Endothelial cell of umbilical vein (primary cell): ENCODE results near the gene MAP4K5. TPM values are rescaled to one million over a fixed set of nuclear protein-coding genes. Genes with fewer than 3 reads are reported as not detected.

Source experiments
- BruUV-seq: library from RNA; stranded (reverse); fragments of 400-500 nt; replicated peaks from 2 replicates; lab custom pipeline; 2021; lab: Mats Ljungman, UMichigan
- CTCF ChIA-PET: fragments of 300-600, 350-600 bp; sonication (Branson Sonifier 250); formaldehyde crosslinking; loops from one replicate; lab custom pipeline; 2021; ENCODE audit warnings: antibody characterized with exemption, inconsistent platforms; lab: Charles Lee
- POLR2A ChIA-PET: fragments of 300-600, 350-600 bp; sonication (Branson Sonifier 250); formaldehyde crosslinking; loops from one replicate; lab custom pipeline; 2021; ENCODE audit warnings: antibody characterized with exemption, inconsistent platforms; lab: Charles Lee
- DNase-seq: peaks from one replicate; pipeline ENCODE4 v3.0.0-alpha.2; 2011; ENCODE audit warnings: low read depth, low spot score
- FAIRE-seq: peaks from 2 replicates; lab custom pipeline; 2011; peaks lifted over from hg19 to GRCh38; lab: Jason Lieb, UNC
- H2AFZ ChIP-seq: 2 replicates; pipeline ENCODE4 v1.6.0; 2012; ENCODE audit warnings: low read depth, low read length, control low read depth, inconsistent platforms
- H3K27ac ChIP-seq: 2 replicates; pipeline ENCODE4 v1.5.1; 2011; ENCODE audit warnings: low read depth, mild to moderate bottlenecking, control low read depth, low read length, moderate library complexity; ENCODE audit not compliant: insufficient read depth
- H3K27me3 ChIP-seq, 2 experiments: 2 replicates each; pipeline versions ENCODE4 v1.6.0 to v1.6.1; 2011; ENCODE audit warnings: low read length in 2 of 2, mixed read lengths in 1 of 2; ENCODE audit not compliant: control insufficient read depth in 2 of 2, insufficient read depth in 2 of 2
- H3K36me3 ChIP-seq, 2 experiments: 2 replicates in 1 of 2; 3 replicates in 1 of 2; pipeline ENCODE4 v1.5.1; 2011; ENCODE audit warnings: low read length in 2 of 2, mild to moderate bottlenecking in 1 of 2, moderate library complexity in 1 of 2; ENCODE audit not compliant: control insufficient read depth in 2 of 2, insufficient read depth in 2 of 2; ENCODE audit errors: extremely low read depth in 1 of 2
- H3K4me1 ChIP-seq: 3 replicates; pipeline ENCODE4 v1.5.1; 2011; ENCODE audit warnings: mild to moderate bottlenecking, low read length; ENCODE audit not compliant: control insufficient read depth, insufficient read depth; ENCODE audit errors: extremely low read depth
- H3K4me2 ChIP-seq: 2 replicates; pipeline ENCODE4 v1.6.1; 2011; ENCODE audit warnings: low read length, control low read depth, mixed read lengths; ENCODE audit not compliant: insufficient read depth
- H3K4me3 ChIP-seq, 3 experiments: fragments of 200-600 bp in 1 of 3; sonication (generic), shearing (Covaris generic) in 1 of 3; replicated peaks in 1 of 3; 2 replicates each; pipeline ENCODE4 v1.5.1; 2011 to 2016; ENCODE audit warnings: control low read depth in 3 of 3, low read length in 3 of 3, mild to moderate bottlenecking in 2 of 3, inconsistent platforms in 1 of 3, low read depth in 1 of 3, moderate library complexity in 1 of 3; ENCODE audit not compliant: insufficient read depth in 1 of 3
- H3K79me2 ChIP-seq: 2 replicates; pipeline ENCODE4 v1.6.0; 2012; ENCODE audit warnings: low read length, inconsistent platforms; ENCODE audit not compliant: control insufficient read depth, insufficient read depth
- H3K9ac ChIP-seq: replicated peaks from 2 replicates; pipeline ENCODE3; 2011; ENCODE audit warnings: low read length, control low read depth; ENCODE audit not compliant: insufficient read depth; ENCODE audit errors: extremely low read depth
- H3K9me1 ChIP-seq: replicated peaks from 3 replicates; pipeline ENCODE4 v1.6.0; 2011; ENCODE audit warnings: mild to moderate bottlenecking, low read length; ENCODE audit not compliant: control insufficient read depth, insufficient read depth; ENCODE audit errors: extremely low read depth
- H3K9me3 ChIP-seq: replicated peaks from 2 replicates; pipeline ENCODE4 v1.5.1; 2012; ENCODE audit warnings: low read length, inconsistent platforms; ENCODE audit not compliant: control insufficient read depth, insufficient read depth
- H4K20me1 ChIP-seq: replicated peaks from 2 replicates; pipeline ENCODE3; 2011; ENCODE audit warnings: mild to moderate bottlenecking, low read length; ENCODE audit not compliant: control insufficient read depth, insufficient read depth; ENCODE audit errors: extremely low read depth
- EZH2 ChIP-seq: IDR thresholded peaks from 2 replicates; pipeline ENCODE4 v1.6.1; 2012; ENCODE audit warnings: borderline replicate concordance, low read depth, mild to moderate bottlenecking, moderate library complexity, low read length, inconsistent platforms; ENCODE audit not compliant: severe bottlenecking
- FOS ChIP-seq: IDR thresholded peaks from 2 replicates; pipeline ENCODE4 v1.6.1; 2011; ENCODE audit warnings: mild to moderate bottlenecking, low read length, moderate library complexity, borderline replicate concordance; ENCODE audit not compliant: insufficient read depth
- GATA2 ChIP-seq: IDR thresholded peaks from 2 replicates; pipeline ENCODE4 v1.7.0; 2011; ENCODE audit warnings: low read depth, mild to moderate bottlenecking, moderate library complexity, mixed read lengths, low read length; ENCODE audit not compliant: insufficient read length, insufficient read depth
- JUN ChIP-seq: IDR thresholded peaks from 2 replicates; pipeline ENCODE4 v1.6.1; 2011; ENCODE audit warnings: borderline replicate concordance, low read depth; ENCODE audit not compliant: insufficient read length, insufficient read depth
- MYC ChIP-seq: IDR thresholded peaks from one replicate; pipeline ENCODE4 v1.6.1; 2011; ENCODE audit warnings: mild to moderate bottlenecking, low read depth, low read length
- POLR2A ChIP-seq: IDR thresholded peaks from 2 replicates; pipeline ENCODE4 v1.6.1; 2012; ENCODE audit warnings: low read depth, mild to moderate bottlenecking, control low read depth, low read length
- POLR2AphosphoS5 ChIP-seq: IDR thresholded peaks from 2 replicates; pipeline ENCODE4 v1.6.1; 2012; ENCODE audit warnings: low read depth, mild to moderate bottlenecking, control low read depth, low read length, moderate library complexity; ENCODE audit not compliant: insufficient read depth
- dilution Hi-C: fragments of 300-500 bp; cut with MboI; formaldehyde crosslinking; loops from one replicate; pipeline ENCODE4 v1.15.0; 2019; ENCODE audit warnings: low sequenced_read_pairs; ENCODE audit not compliant: extremely low pct_ligation_motif_present
- intact Hi-C: fragments of 100-400 bp; cut with micrococcal nuclease; formaldehyde crosslinking; loops from one replicate; pipeline ENCODE4 v1.10.0; 2022
- polyA plus RNA-seq, 4 experiments: library from polyadenylated mRNA; depleted of rRNA in 3 of 4; stranded (reverse) in 3 of 4; unstranded in 1 of 4; fragments of >200 nt; gene quantifications; 2 replicates each; pipeline versions ENCODE4 v1.2.1 to v1.2.3, GENCODE V29; 2011 to 2012; ENCODE audit warnings: missing spikeins in 1 of 4
- total RNA-seq: library from RNA; stranded (reverse); gene quantifications from 2 replicates; pipeline ENCODE4 v1.2.3, GENCODE V29; 2021
- TF ChIP-seq, protein P1 (sequence below), 2 donors: IDR thresholded peaks; 1 replicate in 1 of 2; 2 replicates in 1 of 2; pipeline ENCODE4 v1.5.1; 2011; ENCODE audit warnings: low read length in 2 of 2, mild to moderate bottlenecking in 2 of 2, moderate library complexity in 2 of 2, control low read depth in 1 of 2, inconsistent platforms in 1 of 2, low read depth in 1 of 2; ENCODE audit not compliant: insufficient read depth in 1 of 2; ENCODE audit errors: extremely low read depth in 1 of 2
- TF ChIP-seq, protein P2 (sequence below): IDR thresholded peaks from 2 replicates; pipeline ENCODE4 v1.6.1; 2011; ENCODE audit not compliant: insufficient read depth, insufficient read length

Gene MAP4K5
- total and polyA plus RNA-seq, 2 donors (not counting 3 experiments of a cell fraction or from before 2014, with no cell fraction given), result 17.4 to 73.7 TPM

DNA sequence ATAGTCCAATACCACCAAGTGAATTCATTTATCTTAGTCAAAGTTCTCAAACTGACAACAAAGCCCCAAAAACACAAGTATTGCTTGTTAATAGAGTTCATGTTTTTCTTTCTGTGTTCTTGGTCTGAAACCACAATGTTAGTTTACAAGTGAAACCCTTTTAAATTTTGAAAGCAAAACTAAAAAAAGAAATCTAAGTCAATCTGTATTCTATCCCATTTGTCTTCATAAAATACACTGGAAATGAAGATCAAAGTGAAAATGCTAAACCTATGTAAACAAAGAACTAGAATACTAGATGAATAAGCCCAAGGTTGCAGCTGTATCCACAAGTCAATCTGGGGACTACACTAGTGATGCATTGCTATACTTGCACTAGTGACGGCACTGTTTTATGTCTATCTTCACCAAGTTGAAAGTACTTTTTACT is 10.4 kb downstream of the MAP4K5 start:
- CTCF ChIA-PET, result interaction anchor here (0.6 to 1.9 kb wide), 4 partner anchors 18 to 204 kb away, joined by 3 to 10 read pairs (median 4); no protein-coding TSS in a partner anchor
- BruUV-seq, result TSS peak; percentile 81
- no peaks in the 10 kb centered on the region for H3K36me3 ChIP-seq
- peaks cover 33% of the 10 kb centered on the region for H3K4me1 ChIP-seq
- no peaks in the 10 kb centered on the region for H3K9me1 ChIP-seq
- H3K27ac ChIP-seq, result peak overlapping the region; percentile 87
- peak overlapping the region in 1 of 3 experiments; percentile 27 for H3K4me3 ChIP-seq
- no peaks in the 10 kb centered on the region for H4K20me1 ChIP-seq
- H2AFZ ChIP-seq, result no peak overlapping the region
- peak; percentile 49 for DNase-seq
- no peak for FAIRE-seq
- no peak for TF ChIP-seq EZH2
- TF ChIP-seq, protein P1, sequence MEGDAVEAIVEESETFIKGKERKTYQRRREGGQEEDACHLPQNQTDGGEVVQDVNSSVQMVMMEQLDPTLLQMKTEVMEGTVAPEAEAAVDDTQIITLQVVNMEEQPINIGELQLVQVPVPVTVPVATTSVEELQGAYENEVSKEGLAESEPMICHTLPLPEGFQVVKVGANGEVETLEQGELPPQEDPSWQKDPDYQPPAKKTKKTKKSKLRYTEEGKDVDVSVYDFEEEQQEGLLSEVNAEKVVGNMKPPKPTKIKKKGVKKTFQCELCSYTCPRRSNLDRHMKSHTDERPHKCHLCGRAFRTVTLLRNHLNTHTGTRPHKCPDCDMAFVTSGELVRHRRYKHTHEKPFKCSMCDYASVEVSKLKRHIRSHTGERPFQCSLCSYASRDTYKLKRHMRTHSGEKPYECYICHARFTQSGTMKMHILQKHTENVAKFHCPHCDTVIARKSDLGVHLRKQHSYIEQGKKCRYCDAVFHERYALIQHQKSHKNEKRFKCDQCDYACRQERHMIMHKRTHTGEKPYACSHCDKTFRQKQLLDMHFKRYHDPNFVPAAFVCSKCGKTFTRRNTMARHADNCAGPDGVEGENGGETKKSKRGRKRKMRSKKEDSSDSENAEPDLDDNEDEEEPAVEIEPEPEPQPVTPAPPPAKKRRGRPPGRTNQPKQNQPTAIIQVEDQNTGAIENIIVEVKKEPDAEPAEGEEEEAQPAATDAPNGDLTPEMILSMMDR (IDR thresholded peaks at IDR 0.05; ENCODE audit: extremely low read depth in 1 of 2, insufficient read depth in 1 of 2, low read depth in 1 of 2, low read length in 2 of 2), result no peak
- TF ChIP-seq, protein P2, sequence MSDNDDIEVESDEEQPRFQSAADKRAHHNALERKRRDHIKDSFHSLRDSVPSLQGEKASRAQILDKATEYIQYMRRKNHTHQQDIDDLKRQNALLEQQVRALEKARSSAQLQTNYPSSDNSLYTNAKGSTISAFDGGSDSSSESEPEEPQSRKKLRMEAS, result no peak
- TF ChIP-seq MYC, result no peak
- no peak for TF ChIP-seq POLR2A
- no peak for TF ChIP-seq JUN
- no peak for TF ChIP-seq FOS
- TF ChIP-seq POLR2AphosphoS5, result no peak
- TF ChIP-seq GATA2, result no peak
- peak overlapping the region; percentile 81 for H3K4me2 ChIP-seq
- H3K9ac ChIP-seq, result peak overlapping the region; percentile 29
- no peaks in the 10 kb centered on the region for H3K9me3 ChIP-seq
- no peaks in the 10 kb centered on the region for H3K27me3 ChIP-seq
- H3K79me2 ChIP-seq, result peaks cover 94% of the 10 kb centered on the region
- POLR2A ChIA-PET, result no interaction called here
- dilution Hi-C loops (no loop called here), intact Hi-C loops (no loop called here)
